K562 (cell line): ENCODE measurements around the gene B4GALNT4. TPM values are rescaled to one million over a fixed set of nuclear protein-coding genes. Genes with fewer than 3 reads are reported as not detected.

Experiments
- ATF1 ChIP-seq, 2 experiments: fragments of 450-650 bp in 1 of 2; IDR thresholded peaks; 2 replicates each; pipeline ENCODE4 v1.6.1; 2016; ENCODE audit warnings: missing compliant biosample characterization in 1 of 2, missing genetic modification characterization in 1 of 2
- BRF2 ChIP-seq: IDR thresholded peaks from 3 replicates; pipeline ENCODE4 v1.6.1; 2011; ENCODE audit warnings: borderline replicate concordance, mild to moderate bottlenecking; ENCODE audit not compliant: insufficient read length, insufficient read depth
- CEBPG ChIP-seq, 3 experiments: fragments of 200-800 bp in 1 of 3; sonication (Bioruptor generic) in 1 of 3; sonication (generic) in 1 of 3; formaldehyde crosslinking in 1 of 3; IDR thresholded peaks in 2 of 3; conservative IDR thresholded peaks in 1 of 3; 2 replicates each; pipeline versions ENCODE4 v1.6.1 to v1.8.0; 2016 to 2022; ENCODE audit warnings: missing compliant biosample characterization in 2 of 3, missing genetic modification characterization in 2 of 3, mild to moderate bottlenecking in 1 of 3, missing genetic modification reagents in 1 of 3
- DNMT1 ChIP-seq: fragments of 450-650 bp; IDR thresholded peaks from 2 replicates; pipeline ENCODE4 v1.6.1; 2016; ENCODE audit warnings: antibody characterized with exemption, mild to moderate bottlenecking
- FOXJ3 ChIP-seq: sonication (generic); formaldehyde crosslinking; IDR thresholded peaks from 2 replicates; pipeline ENCODE4 v1.4.0; 2020; ENCODE audit warnings: mild to moderate bottlenecking, missing genetic modification reagents
- GTF3C2 ChIP-seq: IDR thresholded peaks from 3 replicates; pipeline ENCODE4 v1.6.1; 2011; ENCODE audit warnings: borderline replicate concordance, mild to moderate bottlenecking, moderate library complexity; ENCODE audit not compliant: insufficient read length; ENCODE audit errors: extremely low read depth
- HMG20A ChIP-seq: fragments of 450-650 bp; formaldehyde crosslinking; conservative IDR thresholded peaks from 2 replicates; pipeline ENCODE4 v1.4.0; 2020; ENCODE audit warnings: mild to moderate bottlenecking, mixed read lengths
- JUND ChIP-seq, 2 experiments: IDR thresholded peaks; 2 replicates in 1 of 2; 3 replicates in 1 of 2; pipeline ENCODE4 v1.6.1; 2011; ENCODE audit warnings: borderline replicate concordance in 2 of 2, low read depth in 2 of 2, low read length in 2 of 2, improper control_type of control experiment in 1 of 2, missing biosample characterization in 1 of 2, missing genetic modification characterization in 1 of 2, missing genetic modification reagents in 1 of 2
- MEIS2 ChIP-seq: fragments of 450-650 bp; IDR thresholded peaks from 2 replicates; pipeline ENCODE4 v1.6.1; 2014; ENCODE audit warnings: mild to moderate bottlenecking; ENCODE audit not compliant: partially characterized antibody
- OTX1 ChIP-seq: fragments of 450-650 bp; formaldehyde crosslinking; IDR thresholded peaks from 2 replicates; pipeline ENCODE4 v1.4.0; 2022; ENCODE audit warnings: mild to moderate bottlenecking
- RBBP5 ChIP-seq: fragments of 200-600 bp; sonication (generic); IDR thresholded peaks from 2 replicates; pipeline ENCODE4 v1.6.1; 2012; ENCODE audit warnings: borderline replicate concordance, mild to moderate bottlenecking, low read length, control low read depth, inconsistent platforms; ENCODE audit not compliant: insufficient read depth, poor library complexity, severe bottlenecking
- SLC30A9 ChIP-seq: fragments of 250-450 bp; sonication (Bioruptor Pico); IDR thresholded peaks from 2 replicates; pipeline ENCODE4 v1.8.0; 2022; ENCODE audit warnings: mild to moderate bottlenecking, moderate library complexity
- SP1 ChIP-seq: sonication (generic); formaldehyde crosslinking; IDR thresholded peaks from 2 replicates; pipeline ENCODE4 v1.8.1; 2022; ENCODE audit warnings: mild to moderate bottlenecking, missing genetic modification reagents
- TAF1 ChIP-seq: IDR thresholded peaks from 2 replicates; pipeline ENCODE4 v1.6.1; 2011; ENCODE audit warnings: mild to moderate bottlenecking, low read length, moderate library complexity; ENCODE audit not compliant: insufficient read depth, control insufficient read depth, severe bottlenecking; ENCODE audit errors: extremely low read depth
- VEZF1 ChIP-seq: fragments of 200-800 bp; sonication (Bioruptor generic); IDR thresholded peaks from 2 replicates; pipeline ENCODE4 v1.6.1; 2017; ENCODE audit warnings: missing genetic modification characterization, missing compliant biosample characterization
- ZC3H11A ChIP-seq: IDR thresholded peaks from 2 replicates; pipeline ENCODE4 v1.6.1; 2012; ENCODE audit warnings: low read depth, low read length, improper control_type of control experiment
- ZFP30 ChIP-seq: fragments of 250-450 bp; sonication (Bioruptor Pico); IDR thresholded peaks from 2 replicates; pipeline ENCODE4 v1.8.0; 2022; ENCODE audit warnings: moderate library complexity, mild to moderate bottlenecking, inconsistent platforms, borderline replicate concordance
- ZFX ChIP-seq: sonication (generic); formaldehyde crosslinking; IDR thresholded peaks from 2 replicates; pipeline ENCODE4 v1.8.0; 2022; ENCODE audit warnings: mild to moderate bottlenecking, missing genetic modification reagents, moderate library complexity
- ZNF57 ChIP-seq: fragments of 450-650 bp; formaldehyde crosslinking; IDR thresholded peaks from 2 replicates; pipeline ENCODE4 v1.4.0; 2020; ENCODE audit warnings: mild to moderate bottlenecking, moderate library complexity
- ZNF717 ChIP-seq: fragments of 250-450 bp; sonication (Bioruptor Pico); IDR thresholded peaks from 2 replicates; pipeline ENCODE4 v1.5.0; 2021
- polyA plus RNA-seq, 8 experiments: library from polyadenylated mRNA; depleted of rRNA in 4 of 8; stranded (reverse) in 5 of 8; unstranded in 3 of 8; fragments of >200 nt; fragmentation: Nextera tagmentation in 2 of 8; fragmentation: Illumina TruSeq in 1 of 8; extraction: Ambion mirVana in 2 of 8; extraction: Trizol in 1 of 8; gene quantifications; 2 replicates each; pipeline versions ENCODE4 v1.2.1 to v1.2.3, GENCODE V29; 2011 to 2014; ENCODE audit warnings: inconsistent platforms in 1 of 8, missing spikeins in 1 of 8
- total RNA-seq, 7 experiments: library from RNA; depleted of rRNA in 6 of 7; stranded (reverse); fragments of >200 nt in 6 of 7; fragmentation: Illumina TruSeq in 2 of 7; extraction: Trizol in 2 of 7; gene quantifications; 2 replicates each; pipeline versions ENCODE4 v1.2.1 to v1.2.3, GENCODE V29; 2011 to 2021; ENCODE audit warnings: low replicate concordance in 1 of 7

The B4GALNT4 gene
- total and polyA plus RNA-seq, 9 of the 15 experiments (the other 6 are each of a cell fraction or from before 2014, with no cell fraction given), result 0.20 to 37.1 (median 10.8) TPM; not detected in 1

GRCh38 chr11:355581-356458 is 13.5 kb upstream of the B4GALNT4 start (continued):
- TF ChIP-seq ZFX (peak; percentile 64), MEIS2 (no peak), JUND (IDR thresholded peaks at IDR 0.05; ENCODE audit: borderline replicate concordance, low read depth, low read length) (no peak), JUND (tag; IDR thresholded peaks at IDR 0.05; ENCODE audit: borderline replicate concordance, low read depth, low read length) (no peak; the same call in 2 of the 3 replicates), FOXJ3 (CRISPR knock-in tag) (no peak), ATF1 (CRISPR knock-in tag; IDR thresholded peaks at IDR 0.05) (no peak), ATF1 (tag; IDR thresholded peaks at IDR 0.05) (peak; percentile 51), SLC30A9 (CRISPR knock-in tag) (no peak), VEZF1 (CRISPR knock-in tag) (peak; percentile 89), TAF1 (peak; percentile 76), DNMT1 (no peak), CEBPG (CRISPR knock-in tag; IDR thresholded peaks at IDR 0.05) (no peak), CEBPG (tag; conservative IDR thresholded peaks at IDR 0.05 in 1 of 2, IDR thresholded peaks at IDR 0.05 in 1 of 2) (no peak), BRF2 (no peak), SP1 (no peak), GTF3C2 (no peak), RBBP5 (no peak), ZNF57 (CRISPR knock-in tag) (0 out of 2 replicates have a peak, but pooled peaks have one; percentile 24), OTX1 (CRISPR knock-in tag) (no peak), HMG20A (CRISPR knock-in tag) (no peak), ZNF717 (CRISPR knock-in tag) (peak; percentile 83), ZC3H11A (no peak), ZFP30 (CRISPR knock-in tag) (no peak)
